Activated CD4-positive, alpha-beta T cell treated with anti-CD3 and anti-CD28 coated beads for 36 hours (primary cell): ENCODE measurements around the gene AGT. TPM values are rescaled to one million over a fixed set of nuclear protein-coding genes. Genes with fewer than 3 reads are reported as not detected.
"Not testable (repeated sequence)": the region's sequence is repeated elsewhere in the genome, so short reads cannot be mapped to it uniquely, and the experiment has no call there.

Experiments used
- ATAC-seq: fragments of 200-7000 bp; cut with Tn5 transposase; one replicate; pipeline ENCODE4 v1.10.0; 2021; ENCODE audit warnings: mild to moderate bottlenecking, moderate library complexity
- CTCF ChIA-PET: fragments of 350-600 bp; sonication (Branson Sonifier 250); formaldehyde crosslinking; loops from one replicate; lab custom pipeline; 2021; ENCODE audit warnings: antibody characterized with exemption; lab: Charles Lee
- POLR2A ChIA-PET: fragments of 350-600 bp; sonication (Branson Sonifier 250); formaldehyde crosslinking; loops from one replicate; lab custom pipeline; 2021; ENCODE audit warnings: antibody characterized with exemption, inconsistent platforms; lab: Charles Lee
- DNase-seq: peaks from one replicate; pipeline ENCODE4 v3.0.0-alpha.2; 2020
- H3K27ac Mint-ChIP-seq: one replicate; pipeline ENCODE4 v1.8.0; 2021; ENCODE audit warnings: mixed read lengths
- H3K27me3 Mint-ChIP-seq: one replicate; pipeline ENCODE4 v1.8.0; 2021; ENCODE audit warnings: mixed read lengths
- H3K36me3 Mint-ChIP-seq: one replicate; pipeline ENCODE4 v1.8.0; 2021; ENCODE audit warnings: low read depth, mixed read lengths
- H3K4me1 Mint-ChIP-seq: one replicate; pipeline ENCODE4 v1.8.0; 2021; ENCODE audit warnings: mixed read lengths
- H3K4me3 Mint-ChIP-seq: one replicate; pipeline ENCODE4 v1.8.0; 2021; ENCODE audit warnings: mild to moderate bottlenecking, moderate library complexity, mixed read lengths
- H3K9me3 Mint-ChIP-seq: one replicate; pipeline ENCODE4 v1.8.0; 2021; ENCODE audit warnings: low read depth, mixed read lengths
- intact Hi-C, 2 experiments: fragments of 100-400 bp; cut with DNase I in 1 of 2; cut with micrococcal nuclease in 1 of 2; formaldehyde crosslinking; loops; one replicate each; pipeline versions ENCODE4 v1.14.2 to v1.15.1; 2022 to 2024; cut with DNase I, micrococcal nuclease
- total RNA-seq, 2 experiments: library from RNA; stranded (reverse); gene quantifications; one replicate each; pipeline ENCODE4 v1.2.3, GENCODE V29; 2021

Gene AGT
- total RNA-seq, 2 experiments from 2014 or later = not detected

- H3K36me3 Mint-ChIP-seq = no peaks in the 10 kb centered on the region
- H3K27me3 Mint-ChIP-seq = peaks cover 4% of the 10 kb centered on the region
- CTCF ChIA-PET = interaction anchor here (1.0 kb wide), 1 partner anchor 67 kb away, joined by 3 read pairs; no protein-coding TSS in a partner anchor
- H3K4me1 Mint-ChIP-seq = no peaks in the 10 kb centered on the region
- H3K9me3 Mint-ChIP-seq = no peaks in the 10 kb centered on the region
- H3K27ac Mint-ChIP-seq = no peak overlapping the region
- intact Hi-C loops = no loop called here
- H3K4me3 Mint-ChIP-seq = no peak overlapping the region
- POLR2A ChIA-PET = no interaction called here
- ATAC-seq (no peak), DNase-seq (no peak)
Measured at GRCh38 chr1:230705289-230706019, 8.5 kb downstream of the AGT start.

GRCh38 chr1:230704830-230705229 is 9.1 kb downstream of the AGT start:
- intact Hi-C loops = no loop called here
- ChIA-PET CTCF (interaction anchor here (1.0 kb wide), 1 partner anchor 68 kb away, joined by 3 read pairs; no protein-coding TSS in a partner anchor), POLR2A (no interaction called here)
- Mint-ChIP-seq H3K36me3 (no peaks in the 10 kb centered on the region), H3K4me1 (no peaks in the 10 kb centered on the region), H3K27ac (no peak overlapping the region), H3K4me3 (no peak overlapping the region), H3K27me3 (peaks cover 4% of the 10 kb centered on the region), H3K9me3 (no peaks in the 10 kb centered on the region)
- ATAC-seq (no peak), DNase-seq (no peak)

- Mint-ChIP-seq H3K4me1 (no peaks in the 10 kb centered on the region), H3K36me3 (no peaks in the 10 kb centered on the region), H3K27ac (no peak overlapping the region), H3K27me3 (peaks cover 4% of the 10 kb centered on the region), H3K9me3 (no peaks in the 10 kb centered on the region), H3K4me3 (no peak overlapping the region)
- no peak for DNase-seq
- no peak for ATAC-seq
- POLR2A ChIA-PET = no interaction called here
- CTCF ChIA-PET = no interaction called here
- intact Hi-C loops = no loop called here
Measured at GRCh38 chr1:230703679-230704385, 10.1 kb downstream of the AGT start.

GRCh38 chr1:230702934-230703678 is 10.8 kb downstream of the AGT start:
- intact Hi-C loops = no loop called here
- Mint-ChIP-seq H3K36me3 (no peaks in the 10 kb centered on the region), H3K4me3 (no peak overlapping the region), H3K9me3 (no peaks in the 10 kb centered on the region), H3K27ac (no peak overlapping the region), H3K4me1 (no peaks in the 10 kb centered on the region), H3K27me3 (peaks cover 3% of the 10 kb centered on the region)
- no peak for ATAC-seq
- ChIA-PET POLR2A (no interaction called here), CTCF (no interaction called here)
- no peak for DNase-seq

- ATAC-seq = no peak
- H3K27ac Mint-ChIP-seq = no peak overlapping the region
- no peak for DNase-seq
- ChIA-PET CTCF (interaction anchor here (0.6 kb wide), 1 partner anchor 42 kb away, joined by 3 read pairs; no protein-coding TSS in a partner anchor), POLR2A (no interaction called here)
- no peaks in the 10 kb centered on the region for H3K27me3 Mint-ChIP-seq
- no peak overlapping the region for H3K4me3 Mint-ChIP-seq
- H3K9me3 Mint-ChIP-seq = no peaks in the 10 kb centered on the region
- no peaks in the 10 kb centered on the region for H3K4me1 Mint-ChIP-seq
- intact Hi-C loops = no loop called here
- H3K36me3 Mint-ChIP-seq = no peaks in the 10 kb centered on the region
Measured at GRCh38 chr1:230701895-230702768, 11.8 kb downstream of the AGT start.

- H3K27ac Mint-ChIP-seq = no peak overlapping the region
- H3K36me3 Mint-ChIP-seq = no peaks in the 10 kb centered on the region
- intact Hi-C loops = no loop called here
- H3K4me3 Mint-ChIP-seq = no peak overlapping the region
- H3K27me3 Mint-ChIP-seq = no peaks in the 10 kb centered on the region
- no peaks in the 10 kb centered on the region for H3K9me3 Mint-ChIP-seq
- POLR2A ChIA-PET = no interaction called here
- no peaks in the 10 kb centered on the region for H3K4me1 Mint-ChIP-seq
- DNase-seq (no peak), ATAC-seq (no peak)
- CTCF ChIA-PET = interaction anchor here (0.6 kb wide), 1 partner anchor 43 kb away, joined by 3 read pairs; no protein-coding TSS in a partner anchor
Measured at GRCh38 chr1:230701434-230701833, 12.5 kb downstream of the AGT start.

- DNase-seq (no peak), ATAC-seq (no peak)
- Mint-ChIP-seq H3K4me3 (no peak overlapping the region), H3K27me3 (no peaks in the 10 kb centered on the region), H3K4me1 (no peaks in the 10 kb centered on the region), H3K9me3 (no peaks in the 10 kb centered on the region), H3K36me3 (no peaks in the 10 kb centered on the region), H3K27ac (no peak overlapping the region)
- POLR2A ChIA-PET = no interaction called here
- intact Hi-C loops = no loop called here
- CTCF ChIA-PET = no interaction called here
Measured at GRCh38 chr1:230700132-230700531, 13.8 kb downstream of the AGT start.

GRCh38 chr1:230699716-230700115 is 14.2 kb downstream of the AGT start:
- intact Hi-C loops = no loop called here
- no peaks in the 10 kb centered on the region for H3K9me3 Mint-ChIP-seq
- H3K27ac Mint-ChIP-seq = no peak overlapping the region
- H3K4me3 Mint-ChIP-seq = no peak overlapping the region
- POLR2A ChIA-PET = no interaction called here
- no peaks in the 10 kb centered on the region for H3K4me1 Mint-ChIP-seq
- no peaks in the 10 kb centered on the region for H3K27me3 Mint-ChIP-seq
- DNase-seq (no peak), ATAC-seq (no peak)
- H3K36me3 Mint-ChIP-seq = no peaks in the 10 kb centered on the region
- CTCF ChIA-PET = no interaction called here

GRCh38 chr1:230698964-230699363 is 15.0 kb downstream of the AGT start:
- H3K9me3 Mint-ChIP-seq, intact Hi-C loops, POLR2A ChIA-PET, ATAC-seq, H3K4me3 Mint-ChIP-seq, H3K4me1 Mint-ChIP-seq, H3K36me3 Mint-ChIP-seq, H3K27ac Mint-ChIP-seq, DNase-seq, H3K27me3 Mint-ChIP-seq, CTCF ChIA-PET: not testable (repeated sequence)

- Mint-ChIP-seq H3K4me1 (no peaks in the 10 kb centered on the region), H3K9me3 (no peaks in the 10 kb centered on the region), H3K4me3 (no peak overlapping the region), H3K36me3 (peaks cover 6% of the 10 kb centered on the region), H3K27me3 (no peaks in the 10 kb centered on the region), H3K27ac (no peak overlapping the region)
- POLR2A ChIA-PET = no interaction called here
- intact Hi-C loops = no loop called here
- ATAC-seq (no peak), DNase-seq (no peak)
- CTCF ChIA-PET = interaction anchor here (0.6 kb wide), 1 partner anchor 1610 kb away, joined by 3 read pairs; no protein-coding TSS in a partner anchor
Measured at GRCh38 chr1:230698130-230698529, 15.8 kb downstream of the AGT start.
